ENCODE measurements around the gene ATXN10.

The ATXN10 gene

DNA sequence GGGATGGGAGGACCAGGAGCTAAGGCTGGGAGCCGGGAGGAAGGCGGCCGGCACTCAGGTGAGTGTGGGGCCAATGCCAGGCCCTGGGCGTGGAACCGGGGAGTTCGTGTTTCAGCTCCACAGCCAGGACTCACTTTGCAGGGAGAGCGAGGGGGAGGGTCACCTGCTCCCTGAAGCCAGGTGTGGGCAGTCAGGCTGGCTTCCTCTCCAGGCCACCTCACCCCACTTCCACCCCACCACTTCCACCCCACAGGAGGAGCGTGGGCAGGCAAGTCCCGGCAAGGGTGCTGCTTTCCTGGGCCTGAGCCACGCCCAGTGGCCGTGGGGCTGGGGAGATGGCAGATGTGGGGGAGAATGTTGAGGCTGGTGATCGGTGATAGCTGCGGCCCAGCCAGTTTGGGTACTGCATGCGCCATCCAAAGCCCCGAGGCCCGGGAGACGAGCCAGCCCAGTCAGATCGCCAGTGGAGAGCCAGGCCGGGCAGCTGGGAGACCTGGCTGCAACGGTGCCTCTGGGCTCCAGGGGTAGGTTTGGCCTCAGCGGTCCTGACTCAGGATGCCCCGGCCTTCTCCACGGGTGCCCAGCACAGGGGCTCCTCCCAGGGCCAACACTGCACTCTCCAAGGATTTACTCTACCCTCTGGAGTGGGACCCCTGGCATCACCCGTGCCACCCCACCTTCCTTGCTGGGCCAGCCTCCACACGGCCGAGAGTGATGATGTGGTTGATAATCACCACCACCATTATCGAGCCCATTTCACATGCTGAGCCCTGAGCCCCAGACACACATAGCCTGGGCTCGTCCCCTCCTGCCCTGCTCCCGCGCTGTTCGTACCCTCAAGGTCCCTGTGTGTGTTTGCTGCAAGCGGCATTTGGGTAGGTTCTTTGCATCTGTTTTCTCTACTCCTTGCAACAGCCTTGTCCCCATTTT lies 211.5 kb downstream of the ATXN10 start:
- DNase-seq, result no peak

- DNase-seq, result no peak
These were observed 212.2 kb downstream of the ATXN10 start for GRCh38 chr22:45883811-45884170.

DNA sequence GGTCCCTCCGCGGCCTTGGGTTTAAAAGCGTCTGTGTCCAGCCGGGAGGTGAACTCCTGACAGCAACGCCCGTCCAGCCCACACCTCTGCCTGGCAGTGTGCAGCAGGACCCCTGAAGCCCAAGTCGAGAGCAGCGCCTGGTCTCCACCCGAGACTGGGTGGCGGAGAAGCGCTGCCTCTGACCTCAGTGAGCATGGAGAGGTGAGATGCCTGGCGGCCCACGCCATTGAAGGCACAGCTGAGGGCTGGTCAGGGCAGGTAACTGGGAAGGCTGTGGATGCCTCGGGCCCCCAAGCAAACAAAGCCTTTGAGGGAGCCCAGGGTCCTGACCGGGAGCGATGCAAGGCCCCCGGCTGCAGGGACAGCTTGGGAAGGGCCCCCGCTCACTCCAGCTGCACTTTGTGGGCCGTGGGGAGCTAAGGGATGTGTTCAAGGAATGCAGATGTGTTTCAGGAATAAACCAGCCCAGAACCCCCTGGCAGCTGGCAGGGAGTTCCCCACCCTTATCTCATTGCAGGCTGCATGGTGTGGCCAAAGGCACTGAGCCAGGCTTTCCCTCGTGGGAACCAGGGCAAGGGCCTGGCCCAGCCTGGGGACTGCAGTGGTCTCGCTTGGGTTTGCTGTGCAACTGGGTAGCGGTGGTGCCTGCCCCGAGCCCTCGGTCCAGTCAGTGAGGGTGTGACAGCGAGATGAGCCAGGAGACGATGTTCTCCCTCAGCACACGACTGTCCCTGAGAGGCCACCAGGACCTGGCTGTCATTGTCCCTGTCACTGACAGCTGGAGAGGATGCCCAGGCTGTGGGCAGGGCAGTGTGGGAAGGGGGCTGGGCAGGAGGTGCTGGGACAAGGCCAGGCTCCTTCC lies 212.8 kb downstream of the ATXN10 start:
- DNase-seq, result no peak

- DNase-seq, result no peak
These were observed 213.7 kb downstream of the ATXN10 start for GRCh38 chr22:45885171-45885840.

DNA sequence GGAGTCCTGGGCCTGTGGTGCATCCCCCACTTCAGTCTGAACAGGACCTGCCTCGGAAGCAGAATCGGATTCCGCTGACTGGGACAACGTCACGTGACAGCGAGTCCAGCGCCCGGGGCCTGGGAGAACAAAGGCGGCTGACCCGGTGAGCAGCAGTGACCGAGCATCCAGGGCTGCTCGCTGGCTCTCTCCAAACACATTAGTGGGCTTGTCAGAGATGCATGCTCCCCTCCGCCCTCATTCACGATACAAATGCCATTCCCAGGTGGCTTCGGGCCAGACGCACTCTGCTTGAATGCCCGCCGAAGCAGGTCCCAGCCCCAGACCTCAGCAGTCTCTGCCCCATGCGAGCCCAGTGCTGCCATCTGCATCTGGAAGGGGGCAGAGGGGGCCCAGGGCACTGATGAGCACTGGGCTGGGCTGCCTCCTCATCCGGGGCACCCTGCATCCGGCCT lies 214.3 kb downstream of the ATXN10 start:
- no peak for DNase-seq

GRCh38 chr22:45886540-45886939 lies 214.9 kb downstream of the ATXN10 start:
- DNase-seq, result no peak

DNA sequence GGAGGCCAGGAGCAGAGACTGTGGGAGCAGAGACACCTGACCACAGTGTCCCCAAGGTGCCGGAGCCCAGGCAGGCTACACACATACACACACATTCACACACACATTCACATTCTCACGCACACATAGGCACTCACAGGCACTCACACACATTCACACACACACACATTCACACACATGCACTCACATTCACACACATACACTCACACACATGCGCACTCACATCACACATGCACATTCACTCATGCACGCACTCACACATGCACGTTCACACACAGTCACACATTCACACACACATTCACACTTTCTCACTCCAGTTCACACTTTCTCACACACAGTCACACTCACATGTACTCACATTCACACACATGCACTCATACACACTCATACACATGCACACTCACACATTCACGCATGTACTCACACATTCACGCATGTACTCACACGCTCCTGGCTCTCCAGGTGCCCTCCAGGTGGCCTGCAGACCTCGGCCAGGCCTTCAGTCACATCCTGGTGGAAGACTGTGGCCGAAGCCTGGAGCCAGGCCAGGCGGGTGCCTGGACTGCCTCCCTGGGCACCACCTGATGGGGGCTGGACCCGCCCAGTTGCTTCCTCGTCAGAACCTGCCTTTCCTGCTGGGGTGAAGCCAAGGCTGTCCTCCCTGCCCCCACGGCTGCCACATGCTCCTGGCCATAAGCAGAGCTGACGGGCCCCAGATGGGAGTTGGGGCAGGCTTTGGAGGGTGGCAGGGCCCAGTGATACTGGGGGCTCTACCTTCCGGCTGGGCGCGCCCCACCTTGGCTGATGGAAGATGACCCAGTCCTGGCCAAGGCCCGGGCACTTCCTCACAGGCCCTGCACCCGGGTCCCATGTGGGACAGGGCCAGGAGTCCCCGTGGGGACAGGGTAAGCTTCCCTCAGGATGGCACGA lies 215.8 kb downstream of the ATXN10 start:
- DNase-seq, result no peak

DNA sequence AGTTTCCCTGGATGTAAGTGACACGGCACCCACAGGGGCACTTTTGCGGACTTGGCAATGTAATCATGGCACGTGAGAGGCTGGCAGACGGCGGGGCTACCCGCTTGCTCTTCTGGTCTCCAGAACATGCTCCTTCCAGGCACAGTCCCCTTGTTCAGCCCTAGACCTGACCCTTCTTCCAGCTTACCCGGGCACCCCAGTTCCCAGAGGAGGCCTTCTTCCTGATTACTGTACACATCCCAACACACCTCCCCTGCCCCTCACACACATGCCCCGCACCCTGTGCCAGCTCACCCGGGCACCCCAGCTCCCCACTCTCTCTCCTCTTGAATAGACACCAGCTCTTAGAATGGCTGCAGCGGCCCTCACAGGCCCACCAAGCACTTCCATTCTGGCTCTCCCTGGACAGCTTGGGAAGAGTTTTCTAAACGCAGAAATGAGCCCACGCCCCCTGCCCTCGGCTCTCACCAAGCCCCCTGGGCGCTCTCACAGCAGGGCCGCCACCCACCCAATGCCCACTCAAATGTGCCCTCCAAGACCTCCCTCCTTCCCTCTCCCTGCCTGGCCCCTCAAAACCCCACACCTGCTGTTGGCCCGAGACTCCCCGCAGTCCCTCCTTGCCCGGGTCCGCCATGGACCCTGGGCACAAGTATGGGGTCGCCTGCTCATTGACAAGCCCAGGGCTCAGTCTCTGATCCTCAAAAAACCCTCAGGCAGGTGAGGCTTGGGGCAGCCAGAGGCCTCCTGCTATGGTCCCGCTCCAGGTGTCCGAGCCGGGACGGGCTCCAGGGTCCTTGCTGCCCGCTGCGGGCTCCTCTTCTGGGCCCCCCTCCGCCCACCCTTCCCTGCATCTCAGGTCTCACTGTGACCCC lies 216.8 kb downstream of the ATXN10 start:
- DNase-seq, result no peak

DNA sequence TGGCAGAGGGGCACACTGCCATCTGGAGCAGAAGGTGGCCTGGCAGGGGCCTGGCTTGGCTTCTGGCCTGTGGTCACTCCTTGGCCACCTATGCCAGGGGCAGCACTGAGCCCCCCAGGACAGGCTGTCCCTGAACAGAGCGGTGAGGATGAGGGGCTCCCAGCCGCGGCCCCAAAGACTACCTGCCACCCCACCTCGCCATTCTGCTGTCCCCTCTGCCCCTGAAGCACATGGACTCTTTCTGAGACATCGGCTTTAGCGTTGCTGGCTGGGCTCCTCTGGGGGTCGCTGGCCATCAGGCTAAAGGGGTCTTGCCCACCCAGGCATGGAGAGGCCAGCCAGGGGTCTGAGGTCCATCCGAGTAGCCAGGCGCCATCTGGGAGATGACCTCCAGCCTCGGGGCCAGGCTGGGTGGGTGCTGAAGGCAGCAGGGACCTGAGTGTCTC lies 217.5 kb downstream of the ATXN10 start:
- no peak for DNase-seq

- no peak for DNase-seq
These were observed 218.1 kb downstream of the ATXN10 start for GRCh38 chr22:45889539-45890350.

GRCh38 chr22:45890351-45890635 lies 218.7 kb downstream of the ATXN10 start:
- DNase-seq, result no peak

GRCh38 chr22:45891021-45891421 lies 219.4 kb downstream of the ATXN10 start:
- DNase-seq, result no peak

- DNase-seq, result no peak
These were observed 219.9 kb downstream of the ATXN10 start for GRCh38 chr22:45891471-45891995.

- DNase-seq, result no peak
These were observed 220.5 kb downstream of the ATXN10 start for GRCh38 chr22:45891996-45892621.

DNA sequence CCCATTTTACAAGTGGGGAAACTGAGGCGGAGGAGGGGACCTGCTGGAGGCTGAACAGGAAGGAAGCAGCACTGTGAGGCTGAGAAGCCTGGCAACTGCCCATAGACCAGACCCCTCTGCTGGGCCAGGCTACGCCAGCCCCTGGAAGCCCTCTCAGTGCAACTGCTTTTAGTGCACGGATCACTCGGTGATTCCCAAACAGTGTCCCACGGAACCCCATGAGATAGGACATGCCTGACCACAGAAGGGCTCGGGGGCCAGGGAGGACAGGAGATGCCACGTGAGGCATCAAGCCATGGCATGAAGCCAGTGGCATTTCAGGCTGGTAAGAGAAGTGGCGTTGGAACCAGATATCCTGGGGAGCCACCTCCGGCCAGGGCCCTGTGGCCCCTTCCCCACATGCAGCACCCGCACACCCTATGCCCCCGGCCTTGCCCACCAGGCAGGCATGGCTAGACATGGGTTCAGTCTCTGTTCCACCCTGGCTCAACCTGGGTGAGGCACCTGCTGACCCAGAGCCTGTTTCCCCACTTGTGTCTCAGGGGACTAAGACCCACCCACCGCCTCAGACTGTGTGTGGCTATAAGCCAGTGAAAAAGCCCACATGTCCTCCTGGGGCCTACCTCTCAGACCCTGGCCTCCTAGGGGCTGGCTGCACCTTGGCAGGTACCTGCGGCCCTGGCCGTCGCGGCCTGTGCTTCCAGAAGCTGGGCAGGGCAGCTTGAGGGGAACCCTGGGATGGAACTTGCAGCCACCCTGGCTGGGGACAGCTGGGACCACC lies 221.2 kb downstream of the ATXN10 start:
- DNase-seq, result no peak

DNA sequence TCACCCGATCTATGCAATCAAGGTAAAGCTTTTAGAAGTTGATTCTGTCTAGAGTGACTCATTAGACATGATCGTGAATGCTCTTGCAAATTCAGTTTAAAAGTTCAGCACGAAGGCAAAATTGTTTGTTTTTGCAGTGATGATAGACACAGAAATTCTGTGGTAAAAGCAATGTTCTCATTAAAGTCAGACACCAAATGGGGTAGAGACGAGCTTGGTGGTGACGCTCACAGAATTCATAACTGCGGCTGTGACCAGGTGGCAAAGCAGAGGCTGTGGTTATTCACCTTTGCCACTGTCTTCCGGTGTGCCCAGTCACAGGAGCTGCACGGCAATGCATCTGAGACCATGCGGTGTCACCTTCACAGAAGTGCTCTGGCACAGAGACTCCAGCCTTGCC lies 221.9 kb downstream of the ATXN10 start:
- no peak for DNase-seq

Data from HCEC 1CT (cell line).